Measurements from ENCODE around the gene MACC1. TPM values are rescaled to one million over a fixed set of nuclear protein-coding genes. Genes with fewer than 3 reads are reported as not detected.

Gene MACC1
- total and polyA plus RNA-seq, 10 of the 15 experiments (the other 5 are each of a cell fraction or from before 2014, with no cell fraction given): 6.0 to 61.1 (median 12.7) TPM

DNA sequence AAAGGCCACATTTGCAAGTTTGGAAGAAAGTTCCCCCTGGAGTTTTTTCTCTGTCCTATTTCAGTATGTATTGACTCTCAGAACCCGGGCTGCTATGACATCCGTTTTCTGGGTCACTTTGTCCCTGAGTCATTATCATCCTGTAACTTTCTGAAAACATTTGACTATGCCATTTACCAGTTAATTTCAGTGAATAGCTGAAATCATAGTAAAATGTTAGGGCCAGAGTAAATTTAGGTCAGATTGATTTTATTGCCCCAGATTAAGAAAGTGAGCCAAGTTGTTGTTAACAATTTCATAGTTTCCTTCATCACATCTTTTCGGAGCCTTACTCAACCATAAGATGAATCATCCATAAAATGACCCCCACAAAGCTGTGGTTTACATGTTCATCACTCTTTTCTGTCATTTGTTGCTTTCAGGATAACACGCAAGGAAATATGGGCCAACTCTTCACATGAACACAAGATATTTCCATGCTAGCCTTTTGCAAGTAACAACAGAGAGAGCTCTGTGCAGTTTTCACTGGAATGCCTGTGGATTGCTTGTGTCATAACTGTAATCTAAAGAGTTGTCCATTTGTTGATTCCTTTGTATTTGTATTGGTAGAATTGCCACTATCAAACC lies 3.9 kb upstream of the MACC1 start (continued):
- TF ChIP-seq, protein P1, sequence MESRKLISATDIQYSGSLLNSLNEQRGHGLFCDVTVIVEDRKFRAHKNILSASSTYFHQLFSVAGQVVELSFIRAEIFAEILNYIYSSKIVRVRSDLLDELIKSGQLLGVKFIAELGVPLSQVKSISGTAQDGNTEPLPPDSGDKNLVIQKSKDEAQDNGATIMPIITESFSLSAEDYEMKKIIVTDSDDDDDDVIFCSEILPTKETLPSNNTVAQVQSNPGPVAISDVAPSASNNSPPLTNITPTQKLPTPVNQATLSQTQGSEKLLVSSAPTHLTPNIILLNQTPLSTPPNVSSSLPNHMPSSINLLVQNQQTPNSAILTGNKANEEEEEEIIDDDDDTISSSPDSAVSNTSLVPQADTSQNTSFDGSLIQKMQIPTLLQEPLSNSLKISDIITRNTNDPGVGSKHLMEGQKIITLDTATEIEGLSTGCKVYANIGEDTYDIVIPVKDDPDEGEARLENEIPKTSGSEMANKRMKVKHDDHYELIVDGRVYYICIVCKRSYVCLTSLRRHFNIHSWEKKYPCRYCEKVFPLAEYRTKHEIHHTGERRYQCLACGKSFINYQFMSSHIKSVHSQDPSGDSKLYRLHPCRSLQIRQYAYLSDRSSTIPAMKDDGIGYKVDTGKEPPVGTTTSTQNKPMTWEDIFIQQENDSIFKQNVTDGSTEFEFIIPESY (IDR thresholded peaks at IDR 0.05): no peak
- TF ChIP-seq JUNB (IDR thresholded peaks at IDR 0.05): peak; percentile 77
- TF ChIP-seq SUPT20H (IDR thresholded peaks at IDR 0.05; ENCODE audit: borderline replicate concordance, control insufficient read depth, low read depth, low read length): no peak
- TF ChIP-seq, protein P2, sequence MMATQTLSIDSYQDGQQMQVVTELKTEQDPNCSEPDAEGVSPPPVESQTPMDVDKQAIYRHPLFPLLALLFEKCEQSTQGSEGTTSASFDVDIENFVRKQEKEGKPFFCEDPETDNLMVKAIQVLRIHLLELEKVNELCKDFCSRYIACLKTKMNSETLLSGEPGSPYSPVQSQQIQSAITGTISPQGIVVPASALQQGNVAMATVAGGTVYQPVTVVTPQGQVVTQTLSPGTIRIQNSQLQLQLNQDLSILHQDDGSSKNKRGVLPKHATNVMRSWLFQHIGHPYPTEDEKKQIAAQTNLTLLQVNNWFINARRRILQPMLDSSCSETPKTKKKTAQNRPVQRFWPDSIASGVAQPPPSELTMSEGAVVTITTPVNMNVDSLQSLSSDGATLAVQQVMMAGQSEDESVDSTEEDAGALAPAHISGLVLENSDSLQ (IDR thresholded peaks at IDR 0.05): peak; percentile 55

DNA sequence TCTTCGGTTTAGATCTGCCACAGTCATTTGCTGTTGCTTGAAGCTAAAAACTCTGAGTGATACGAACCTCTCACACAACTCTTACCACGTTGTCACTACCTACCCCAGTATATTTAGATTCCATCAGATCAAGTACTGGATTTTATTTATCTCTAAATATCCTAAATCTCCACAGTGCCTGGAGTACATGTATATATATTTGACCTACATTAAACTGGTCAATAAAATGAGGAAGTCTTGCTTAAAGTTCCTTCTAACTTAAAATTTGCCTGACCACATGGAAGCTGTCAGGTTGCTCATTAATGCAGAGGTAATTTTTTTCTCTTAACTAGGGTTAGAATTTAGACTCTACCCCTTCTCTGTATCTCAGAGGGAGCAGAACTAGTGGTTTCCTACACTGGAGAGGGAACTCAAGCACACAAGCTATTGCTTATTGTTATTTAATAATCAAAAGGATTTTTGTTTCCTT lies 3.1 kb upstream of the MACC1 start:
- Histone ChIP-seq H4K20me1 (ENCODE audit: control insufficient read depth, insufficient read depth) (no peaks in the 10 kb centered on the region), H2AFZ (ENCODE audit: control insufficient read depth, low read depth, low read length) (peak overlapping the region; percentile 66; the same call in 1 of the 2 replicates), H3K79me2 (ENCODE audit: control insufficient read depth, insufficient read depth, low read length) (peaks cover 22% of the 10 kb centered on the region), H3K4me1 (ENCODE audit: control insufficient read depth, insufficient read depth, low read length) (peaks cover 35% of the 10 kb centered on the region), H3K4me2 (ENCODE audit: control insufficient read depth, insufficient read depth) (peak overlapping the region; percentile 91), H3K9me3 (replicated peaks; ENCODE audit: control insufficient read depth, insufficient read depth, low read length) (no peaks in the 10 kb centered on the region; the same call in 1 of the 3 replicates), H3K27ac (ENCODE audit: control insufficient read depth, insufficient read depth) (peak overlapping the region; percentile 98), H3K27me3 (replicated peaks in 1 of 2; ENCODE audit: control insufficient read depth in 2 of 2, insufficient read depth in 2 of 2, low read length in 1 of 2) (no peaks in the 10 kb centered on the region), H3K4me3 (peak overlapping the region; percentile 19; the same call in 1 of the 2 replicates), H3K36me3 (ENCODE audit: control insufficient read depth in 2 of 2, insufficient read depth in 2 of 2, low read length in 1 of 2) (no peaks in the 10 kb centered on the region), H3K9ac (ENCODE audit: control insufficient read depth, insufficient read depth, low read length) (peak overlapping the region; percentile 65)
- ATAC-seq: peak; percentile 3
- CTCF ChIA-PET: interaction anchor here (0.7 to 8.1 kb wide), 15 partner anchors 16 to 378 kb away, joined by 3 to 159 read pairs (median 10); partner anchors contain the start of gene ITGB8
- POLR2A ChIA-PET: interaction anchor here (0.6 to 5.9 kb wide), 23 partner anchors 7 to 112 kb away, joined by 3 to 151 read pairs (median 8); partner anchors contain the start of gene ITGB8
- no peak for DNase-seq (ENCODE audit: low read depth, low spot score)
- TSS peak; percentile 84 for BruUV-seq (replicated peaks)
- SMC1A ChIA-PET (ENCODE audit: uncharacterized antibody, unreplicated experiment): interaction anchor here (1.0 to 16.9 kb wide), 25 partner anchors 17 to 110 kb away, joined by 3 to 474 read pairs (median 16); partner anchors contain the start of gene ITGB8
- in situ Hi-C loops (cut with MboI): no loop called here
- intact Hi-C loops (cut with micrococcal nuclease; ENCODE audit: unreplicated experiment): loop anchor here (1.0 to 2.0 kb wide), 4 partner anchors 18 to 91 kb away; no protein-coding TSS in a partner anchor
- RAD21 ChIA-PET (ENCODE audit: unreplicated experiment): interaction anchor here (0.9 to 7.9 kb wide), 28 partner anchors 9 to 238 kb away, joined by 3 to 230 read pairs (median 12); partner anchors contain the start of gene ITGB8
- no peak for FAIRE-seq
- WGBS (ENCODE audit: insufficient coverage, insufficient replicate concordance, low lambda C conversion rate, missing lambda C conversion rate): 7% methylated on average over 3 of the region's 3 CpGs
- TF ChIP-seq, protein P3, sequence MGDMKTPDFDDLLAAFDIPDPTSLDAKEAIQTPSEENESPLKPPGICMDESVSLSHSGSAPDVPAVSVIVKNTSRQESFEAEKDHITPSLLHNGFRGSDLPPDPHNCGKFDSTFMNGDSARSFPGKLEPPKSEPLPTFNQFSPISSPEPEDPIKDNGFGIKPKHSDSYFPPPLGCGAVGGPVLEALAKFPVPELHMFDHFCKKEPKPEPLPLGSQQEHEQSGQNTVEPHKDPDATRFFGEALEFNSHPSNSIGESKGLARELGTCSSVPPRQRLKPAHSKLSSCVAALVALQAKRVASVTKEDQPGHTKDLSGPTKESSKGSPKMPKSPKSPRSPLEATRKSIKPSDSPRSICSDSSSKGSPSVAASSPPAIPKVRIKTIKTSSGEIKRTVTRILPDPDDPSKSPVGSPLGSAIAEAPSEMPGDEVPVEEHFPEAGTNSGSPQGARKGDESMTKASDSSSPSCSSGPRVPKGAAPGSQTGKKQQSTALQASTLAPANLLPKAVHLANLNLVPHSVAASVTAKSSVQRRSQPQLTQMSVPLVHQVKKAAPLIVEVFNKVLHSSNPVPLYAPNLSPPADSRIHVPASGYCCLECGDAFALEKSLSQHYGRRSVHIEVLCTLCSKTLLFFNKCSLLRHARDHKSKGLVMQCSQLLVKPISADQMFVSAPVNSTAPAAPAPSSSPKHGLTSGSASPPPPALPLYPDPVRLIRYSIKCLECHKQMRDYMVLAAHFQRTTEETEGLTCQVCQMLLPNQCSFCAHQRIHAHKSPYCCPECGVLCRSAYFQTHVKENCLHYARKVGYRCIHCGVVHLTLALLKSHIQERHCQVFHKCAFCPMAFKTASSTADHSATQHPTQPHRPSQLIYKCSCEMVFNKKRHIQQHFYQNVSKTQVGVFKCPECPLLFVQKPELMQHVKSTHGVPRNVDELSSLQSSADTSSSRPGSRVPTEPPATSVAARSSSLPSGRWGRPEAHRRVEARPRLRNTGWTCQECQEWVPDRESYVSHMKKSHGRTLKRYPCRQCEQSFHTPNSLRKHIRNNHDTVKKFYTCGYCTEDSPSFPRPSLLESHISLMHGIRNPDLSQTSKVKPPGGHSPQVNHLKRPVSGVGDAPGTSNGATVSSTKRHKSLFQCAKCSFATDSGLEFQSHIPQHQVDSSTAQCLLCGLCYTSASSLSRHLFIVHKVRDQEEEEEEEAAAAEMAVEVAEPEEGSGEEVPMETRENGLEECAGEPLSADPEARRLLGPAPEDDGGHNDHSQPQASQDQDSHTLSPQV (IDR thresholded peaks at IDR 0.05): 0 out of 2 replicates have a peak, but pooled peaks have one; percentile 68
- peak; percentile 92 for TF ChIP-seq POLR2AphosphoS5 (IDR thresholded peaks at IDR 0.05; ENCODE audit: low read length)
- TF ChIP-seq, protein P4, sequence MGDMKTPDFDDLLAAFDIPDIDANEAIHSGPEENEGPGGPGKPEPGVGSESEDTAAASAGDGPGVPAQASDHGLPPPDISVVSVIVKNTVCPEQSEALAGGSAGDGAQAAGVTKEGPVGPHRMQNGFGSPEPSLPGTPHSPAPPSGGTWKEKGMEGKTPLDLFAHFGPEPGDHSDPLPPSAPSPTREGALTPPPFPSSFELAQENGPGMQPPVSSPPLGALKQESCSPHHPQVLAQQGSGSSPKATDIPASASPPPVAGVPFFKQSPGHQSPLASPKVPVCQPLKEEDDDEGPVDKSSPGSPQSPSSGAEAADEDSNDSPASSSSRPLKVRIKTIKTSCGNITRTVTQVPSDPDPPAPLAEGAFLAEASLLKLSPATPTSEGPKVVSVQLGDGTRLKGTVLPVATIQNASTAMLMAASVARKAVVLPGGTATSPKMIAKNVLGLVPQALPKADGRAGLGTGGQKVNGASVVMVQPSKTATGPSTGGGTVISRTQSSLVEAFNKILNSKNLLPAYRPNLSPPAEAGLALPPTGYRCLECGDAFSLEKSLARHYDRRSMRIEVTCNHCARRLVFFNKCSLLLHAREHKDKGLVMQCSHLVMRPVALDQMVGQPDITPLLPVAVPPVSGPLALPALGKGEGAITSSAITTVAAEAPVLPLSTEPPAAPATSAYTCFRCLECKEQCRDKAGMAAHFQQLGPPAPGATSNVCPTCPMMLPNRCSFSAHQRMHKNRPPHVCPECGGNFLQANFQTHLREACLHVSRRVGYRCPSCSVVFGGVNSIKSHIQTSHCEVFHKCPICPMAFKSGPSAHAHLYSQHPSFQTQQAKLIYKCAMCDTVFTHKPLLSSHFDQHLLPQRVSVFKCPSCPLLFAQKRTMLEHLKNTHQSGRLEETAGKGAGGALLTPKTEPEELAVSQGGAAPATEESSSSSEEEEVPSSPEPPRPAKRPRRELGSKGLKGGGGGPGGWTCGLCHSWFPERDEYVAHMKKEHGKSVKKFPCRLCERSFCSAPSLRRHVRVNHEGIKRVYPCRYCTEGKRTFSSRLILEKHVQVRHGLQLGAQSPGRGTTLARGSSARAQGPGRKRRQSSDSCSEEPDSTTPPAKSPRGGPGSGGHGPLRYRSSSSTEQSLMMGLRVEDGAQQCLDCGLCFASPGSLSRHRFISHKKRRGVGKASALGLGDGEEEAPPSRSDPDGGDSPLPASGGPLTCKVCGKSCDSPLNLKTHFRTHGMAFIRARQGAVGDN (IDR thresholded peaks at IDR 0.05): peak; percentile 83; the same call in 1 of the 2 replicates
- TF ChIP-seq TCF12 (IDR thresholded peaks at IDR 0.05; ENCODE audit: low read depth, low read length): no peak

Measured in GM12878 (cell line).